K562 (cell line): ENCODE measurements around the gene HPD. TPM values are rescaled to one million over a fixed set of nuclear protein-coding genes. Genes with fewer than 3 reads are reported as not detected.

ENCODE experiments used
- ATAC-seq: fragments of 200-7000 bp; cut with Tn5 transposase; 3 replicates; pipeline ENCODE4 v1.9.1; 2020; ENCODE audit warnings: moderate library complexity
- BruUV-seq: library from RNA; stranded (reverse); fragments of 400-500 nt; replicated peaks from 2 replicates; lab custom pipeline; 2021; lab: Mats Ljungman, UMichigan
- CTCF ChIA-PET: fragments of 300-600 bp; formaldehyde crosslinking; extraction: SDS; loops from one replicate; lab custom pipeline; 2021; ENCODE audit warnings: low intra/inter-chr PET ratio; lab: Yijun Ruan, JAX
- POLR2A ChIA-PET: fragments of 300-600, 350-650 bp; sonication (Branson Sonifier 250); formaldehyde crosslinking; extraction: SDS; loops from one replicate; lab custom pipeline; 2021; ENCODE audit warnings: antibody characterized with exemption, inconsistent platforms; lab: Yijun Ruan, JAX
- DNase-seq, 4 experiments: peaks; one replicate each; pipeline versions ENCODE4 v3.0.0 to v3.0.0-alpha.2; 2011 to 2018; ENCODE audit warnings: low spot score in 3 of 4, mixed read lengths in 3 of 4; ENCODE audit errors: extremely low read depth in 1 of 4
- FAIRE-seq: peaks from 2 replicates; lab custom pipeline; 2011; peaks lifted over from hg19 to GRCh38; lab: Jason Lieb, UNC
- H2AFZ ChIP-seq: 2 replicates; pipeline ENCODE4 v1.6.0; 2011; ENCODE audit warnings: low read depth, low read length, control low read depth, inconsistent platforms
- H3K27ac ChIP-seq: fragments of 200-600 bp; 3 replicates; pipeline ENCODE4 v1.8.0; 2011; ENCODE audit warnings: low read depth, mild to moderate bottlenecking, control low read depth, inconsistent platforms, low read length, moderate library complexity, mixed read lengths; ENCODE audit errors: extremely low read depth
- H3K27me3 ChIP-seq, 2 experiments: fragments of 300-600 bp in 1 of 2; 2 replicates in 1 of 2; 3 replicates in 1 of 2; pipeline versions ENCODE4 v1.6.0 to v1.8.0; 2011; ENCODE audit warnings: inconsistent platforms in 2 of 2, low read length in 2 of 2, mild to moderate bottlenecking in 1 of 2, mixed read lengths in 1 of 2, moderate library complexity in 1 of 2; ENCODE audit not compliant: control insufficient read depth in 2 of 2, insufficient read depth in 2 of 2
- H3K36me3 ChIP-seq: fragments of 300-600 bp; 3 replicates; pipeline ENCODE4 v1.8.0; 2011; ENCODE audit warnings: mild to moderate bottlenecking, low read length, inconsistent platforms; ENCODE audit not compliant: control insufficient read depth, insufficient read depth
- H3K4me1 ChIP-seq, 2 experiments: fragments of 200-600 bp in 1 of 2; replicated peaks in 1 of 2; 2 replicates in 1 of 2; 3 replicates in 1 of 2; pipeline versions ENCODE4 v1.5.1 to v1.8.0; 2011; ENCODE audit warnings: inconsistent platforms in 2 of 2, low read length in 2 of 2, mild to moderate bottlenecking in 1 of 2, mixed read lengths in 1 of 2, moderate library complexity in 1 of 2; ENCODE audit not compliant: control insufficient read depth in 2 of 2, insufficient read depth in 2 of 2
- H3K4me2 ChIP-seq: 2 replicates; pipeline ENCODE4 v1.6.1; 2011; ENCODE audit warnings: low read length, control low read depth, inconsistent platforms, mixed read lengths; ENCODE audit not compliant: insufficient read depth
- H3K4me3 ChIP-seq: fragments of 200-600 bp; sonication (generic), shearing (Covaris generic); 2 replicates; pipeline ENCODE4 v1.5.1; 2016; ENCODE audit warnings: control low read depth, inconsistent platforms
- H3K79me2 ChIP-seq: fragments of 200-600 bp; 3 replicates; pipeline ENCODE4 v1.8.0; 2011; ENCODE audit warnings: low read length, inconsistent platforms; ENCODE audit not compliant: control insufficient read depth, insufficient read depth
- H3K9ac ChIP-seq, 2 experiments: 2 replicates each; pipeline versions ENCODE4 v1.6.0 to v1.6.1; 2011; ENCODE audit warnings: low read depth in 2 of 2, low read length in 2 of 2, control low read depth in 1 of 2, inconsistent platforms in 1 of 2, mild to moderate bottlenecking in 1 of 2, mixed read lengths in 1 of 2; ENCODE audit not compliant: insufficient read depth in 1 of 2
- H3K9me1 ChIP-seq: one replicate; pipeline ENCODE4 v1.6.0; 2011; ENCODE audit warnings: inconsistent platforms, mild to moderate bottlenecking, low read length, moderate library complexity; ENCODE audit not compliant: control insufficient read depth, insufficient read depth
- H3K9me3 ChIP-seq: replicated peaks from 2 replicates; pipeline ENCODE4 v1.5.1; 2011; ENCODE audit warnings: low read depth, low read length, inconsistent platforms; ENCODE audit not compliant: control insufficient read depth, insufficient read depth
- H4K20me1 ChIP-seq: replicated peaks from 2 replicates; pipeline ENCODE4 v1.6.1; 2011; ENCODE audit warnings: low read length, inconsistent platforms, mixed read lengths; ENCODE audit not compliant: control insufficient read depth, insufficient read depth
- C11orf30 ChIP-seq: fragments of 450-650 bp; IDR thresholded peaks from 2 replicates; pipeline ENCODE4 v1.6.1; 2016; ENCODE audit warnings: low read depth, mild to moderate bottlenecking
- CTCFL ChIP-seq: IDR thresholded peaks from 2 replicates; pipeline ENCODE4 v1.6.1; 2011; ENCODE audit warnings: borderline replicate concordance, low read depth, mild to moderate bottlenecking, moderate library complexity, low read length; ENCODE audit not compliant: insufficient read depth, poor library complexity, severe bottlenecking
- EGR1 ChIP-seq: fragments of 450-650 bp; conservative IDR thresholded peaks from 2 replicates; pipeline ENCODE4 v1.6.1; 2017; ENCODE audit warnings: mild to moderate bottlenecking
- ELF2 ChIP-seq: fragments of 250-450 bp; sonication (Bioruptor Pico); IDR thresholded peaks from 2 replicates; pipeline ENCODE4 v1.5.0; 2021; ENCODE audit warnings: mild to moderate bottlenecking
- HNRNPUL1 ChIP-seq: fragments of 200-400 bp; formaldehyde crosslinking; IDR thresholded peaks from 2 replicates; pipeline ENCODE4 v1.6.1; 2017; ENCODE audit warnings: low read length
- MECOM ChIP-seq: fragments of 250-450 bp; sonication (Bioruptor Pico); IDR thresholded peaks from 2 replicates; pipeline ENCODE4 v1.8.0; 2022; ENCODE audit warnings: inconsistent platforms
- NFRKB ChIP-seq: fragments of 450-650 bp; IDR thresholded peaks from 2 replicates; pipeline ENCODE4 v1.6.1; 2016; ENCODE audit warnings: low read depth
- PHF21A ChIP-seq: fragments of 450-650 bp; IDR thresholded peaks from 2 replicates; pipeline ENCODE4 v1.6.1; 2017; ENCODE audit warnings: low read depth, borderline replicate concordance
- PKNOX1 ChIP-seq: fragments of 450-650 bp; IDR thresholded peaks from 2 replicates; pipeline ENCODE4 v1.6.1; 2016
- SP2 ChIP-seq: IDR thresholded peaks from 2 replicates; pipeline ENCODE4 v1.6.1; 2011; ENCODE audit warnings: mild to moderate bottlenecking, low read depth, low read length, moderate library complexity; ENCODE audit not compliant: poor library complexity, severe bottlenecking; ENCODE audit errors: extremely low read depth
- SRSF1 ChIP-seq: fragments of 200-400 bp; formaldehyde crosslinking; IDR thresholded peaks from 2 replicates; pipeline ENCODE4 v1.6.1; 2017; ENCODE audit warnings: mild to moderate bottlenecking, low read depth, low read length, moderate library complexity
- TSC22D4 ChIP-seq: fragments of 450-650 bp; IDR thresholded peaks from 2 replicates; pipeline ENCODE4 v1.6.1; 2016; ENCODE audit warnings: missing genetic modification characterization, missing biosample characterization, control low read depth
- U2AF1 ChIP-seq: fragments of 200-400 bp; formaldehyde crosslinking; optimal IDR thresholded peaks from 2 replicates; pipeline ENCODE3; 2017; ENCODE audit warnings: mild to moderate bottlenecking, low read depth, low read length, moderate library complexity
- UBTF ChIP-seq, 2 experiments: IDR thresholded peaks; 2 replicates each; pipeline ENCODE4 v1.6.1; 2012; ENCODE audit warnings: improper control_type of control experiment in 2 of 2, low read depth in 2 of 2, low read length in 2 of 2, borderline replicate concordance in 1 of 2
- ZBED1 ChIP-seq: IDR thresholded peaks from 2 replicates; pipeline ENCODE4 v1.6.1; 2014
- ZC3H8 ChIP-seq: fragments of 450-650 bp; IDR thresholded peaks from 2 replicates; pipeline ENCODE4 v1.6.1; 2017
- ZFP30 ChIP-seq: fragments of 250-450 bp; sonication (Bioruptor Pico); IDR thresholded peaks from 2 replicates; pipeline ENCODE4 v1.8.0; 2022; ENCODE audit warnings: moderate library complexity, mild to moderate bottlenecking, inconsistent platforms, borderline replicate concordance
- ZNF12 ChIP-seq: sonication (generic); formaldehyde crosslinking; IDR thresholded peaks from 2 replicates; pipeline ENCODE4 v1.4.0; 2020; ENCODE audit warnings: mild to moderate bottlenecking, missing genetic modification reagents
- WGBS: fragments of 100-300 bp; shearing (Covaris generic); methylation state at CpG from one replicate; pipeline ENCODE4 v1.1.6; 2016; ENCODE audit warnings: low coverage, mixed read lengths; ENCODE audit not compliant: insufficient coverage; ENCODE audit errors: missing lambda C conversion rate; 5-methylcytosine and 5-hydroxymethylcytosine counted together
- in situ Hi-C: fragments of 300-500 bp; cut with MboI; formaldehyde crosslinking; loops from 4 replicates; pipeline ENCODE4 v1.15.0; 2018; ENCODE audit warnings: inconsistent platforms, mixed read lengths
- intact Hi-C: fragments of 100-400 bp; cut with micrococcal nuclease; formaldehyde crosslinking; loops from 2 replicates; pipeline ENCODE4 v1.14.2; 2022
- polyA plus RNA-seq, 8 experiments: library from polyadenylated mRNA; depleted of rRNA in 4 of 8; stranded (reverse) in 5 of 8; unstranded in 3 of 8; fragments of >200 nt; fragmentation: Nextera tagmentation in 2 of 8; fragmentation: Illumina TruSeq in 1 of 8; extraction: Ambion mirVana in 2 of 8; extraction: Trizol in 1 of 8; gene quantifications; 2 replicates each; pipeline versions ENCODE4 v1.2.1 to v1.2.3, GENCODE V29; 2011 to 2014; ENCODE audit warnings: inconsistent platforms in 1 of 8, missing spikeins in 1 of 8
- total RNA-seq, 7 experiments: library from RNA; depleted of rRNA in 6 of 7; stranded (reverse); fragments of >200 nt in 6 of 7; fragmentation: Illumina TruSeq in 2 of 7; extraction: Trizol in 2 of 7; gene quantifications; 2 replicates each; pipeline versions ENCODE4 v1.2.1 to v1.2.3, GENCODE V29; 2011 to 2021; ENCODE audit warnings: low replicate concordance in 1 of 7

HPD gene
- total and polyA plus RNA-seq, 9 of the 15 experiments (the other 6 are each of a cell fraction or from before 2014, with no cell fraction given): 0.06 to 0.29 (median 0.07) TPM; not detected in 4

- H3K27ac ChIP-seq: peak overlapping the region; percentile 99
- peaks cover 84% of the 10 kb centered on the region for H3K79me2 ChIP-seq
- H3K27me3 ChIP-seq: no peaks in the 10 kb centered on the region
- 0% methylated on average over 9 of the region's 63 CpGs for WGBS
- ATAC-seq: no peak
- H3K36me3 ChIP-seq: peaks cover 38% of the 10 kb centered on the region
- in situ Hi-C loops: no loop called here
- DNase-seq: peak in 2 of 4 experiments; percentile 34 to 66
- no peak overlapping the region for H2AFZ ChIP-seq
- 0 out of 2 replicates have a peak, but pooled peaks cover 3% of the 10 kb centered on the region for H4K20me1 ChIP-seq
- peak overlapping the region; percentile 84 for H3K4me2 ChIP-seq
- no TSS peak for BruUV-seq
- FAIRE-seq: no peak
- intact Hi-C loops: no loop called here
- no peaks in the 10 kb centered on the region for H3K9me3 ChIP-seq
- peak overlapping the region; percentile 80 for H3K4me3 ChIP-seq
- peaks cover 9 to 56% of the 10 kb centered on the region in 2 experiments; a peak in 4 of 5 replicates for H3K4me1 ChIP-seq
- no peaks in the 10 kb centered on the region for H3K9me1 ChIP-seq
- peak overlapping the region; percentile 79 to 92 for H3K9ac ChIP-seq
- CTCF ChIA-PET: no interaction called here
- POLR2A ChIA-PET: interaction anchor here (1.0 to 12.1 kb wide), 4 partner anchors 6 to 56 kb away, joined by 3 to 194 read pairs (median 40); partner anchors contain the start of gene RHOF
- no peak for TF ChIP-seq PHF21A
- TF ChIP-seq C11orf30: no peak
- no peak for TF ChIP-seq ZBED1
- TF ChIP-seq ELF2: no peak
- TF ChIP-seq ZC3H8: no peak
- TF ChIP-seq PKNOX1: no peak
- no peak for TF ChIP-seq SRSF1
- no peak for TF ChIP-seq ZNF12 (CRISPR knock-in tag)
- TF ChIP-seq TSC22D4 (tag): no peak
- TF ChIP-seq SP2: no peak
- TF ChIP-seq NFRKB: 0 out of 2 replicates have a peak, but pooled peaks have one; percentile 24
- no peak for TF ChIP-seq MECOM
- no peak for TF ChIP-seq U2AF1
- TF ChIP-seq ZFP30 (CRISPR knock-in tag): no peak
- TF ChIP-seq UBTF (IDR thresholded peaks at IDR 0.05; ENCODE audit: borderline replicate concordance in 1 of 2, low read depth in 2 of 2, low read length in 2 of 2): 0 out of 4 replicates have a peak, but pooled peaks of 1 of the 2 experiments have one; percentile 28
- TF ChIP-seq EGR1: no peak
- no peak for TF ChIP-seq HNRNPUL1
- TF ChIP-seq CTCFL: no peak
These were observed 54.1 kb downstream of the HPD start for GRCh38 chr12:121804417-121805111.
